Central memory CD8-positive, alpha-beta T cell (primary cell): ENCODE data around the gene JAK2.

Experiments used
- ATAC-seq: fragments of 150-1000 bp; cut with Tn5 transposase; replicated peaks from 2 replicates; pipeline ENCODE4 v1.10.0; 2022; ENCODE audit warnings: mild to moderate bottlenecking, moderate FRiP score, moderate number of reproducible peaks; ENCODE audit not compliant: poor library complexity, severe bottlenecking; ENCODE audit errors: extremely low read depth
- DNase-seq, 2 donors: peaks; one replicate each; pipeline ENCODE4 v3.0.0; 2021; ENCODE audit warnings: low spot score in 2 of 2
- H3K27ac Mint-ChIP-seq: one replicate; pipeline ENCODE4 v1.8.0; 2022; ENCODE audit warnings: low read depth, mild to moderate bottlenecking, moderate library complexity, mixed read lengths
- H3K27me3 Mint-ChIP-seq: one replicate; pipeline ENCODE4 v1.8.0; 2022; ENCODE audit warnings: mixed read lengths
- H3K36me3 Mint-ChIP-seq: one replicate; pipeline ENCODE4 v1.8.0; 2022; ENCODE audit warnings: mild to moderate bottlenecking, moderate library complexity, mixed read lengths; ENCODE audit not compliant: insufficient read depth
- H3K4me1 Mint-ChIP-seq: one replicate; pipeline ENCODE4 v1.8.0; 2022; ENCODE audit warnings: mixed read lengths
- H3K4me3 Mint-ChIP-seq: one replicate; pipeline ENCODE4 v1.8.0; 2022; ENCODE audit warnings: mild to moderate bottlenecking, moderate library complexity, mixed read lengths
- H3K9me3 Mint-ChIP-seq: one replicate; pipeline ENCODE4 v1.8.0; 2022; ENCODE audit warnings: mixed read lengths

Gene JAK2

GRCh38 chr9:4962085-4962484 lies 23.0 kb upstream of the JAK2 start:
- H3K27me3 Mint-ChIP-seq, result no peaks in the 10 kb centered on the region
- ATAC-seq, result no peak
- H3K4me1 Mint-ChIP-seq, result no peaks in the 10 kb centered on the region
- no peak overlapping the region for H3K4me3 Mint-ChIP-seq
- peaks cover 16% of the 10 kb centered on the region for H3K9me3 Mint-ChIP-seq
- DNase-seq, result no peak
- no peak overlapping the region for H3K27ac Mint-ChIP-seq
- H3K36me3 Mint-ChIP-seq, result no peaks in the 10 kb centered on the region

GRCh38 chr9:4964540-4964939 lies 20.5 kb upstream of the JAK2 start:
- Mint-ChIP-seq H3K9me3 (peaks cover 16% of the 10 kb centered on the region), H3K4me3 (no peak overlapping the region), H3K4me1 (no peaks in the 10 kb centered on the region), H3K27me3 (no peaks in the 10 kb centered on the region), H3K36me3 (no peaks in the 10 kb centered on the region), H3K27ac (no peak overlapping the region)
- ATAC-seq, result no peak
- DNase-seq, result no peak

GRCh38 chr9:4965174-4965821 lies 19.8 kb upstream of the JAK2 start:
- no peak overlapping the region for H3K4me3 Mint-ChIP-seq
- no peaks in the 10 kb centered on the region for H3K36me3 Mint-ChIP-seq
- DNase-seq, result no peak
- H3K9me3 Mint-ChIP-seq, result peaks cover 16% of the 10 kb centered on the region
- ATAC-seq, result no peak
- no peak overlapping the region for H3K27ac Mint-ChIP-seq
- no peaks in the 10 kb centered on the region for H3K4me1 Mint-ChIP-seq
- no peaks in the 10 kb centered on the region for H3K27me3 Mint-ChIP-seq

- H3K27me3 Mint-ChIP-seq, result no peaks in the 10 kb centered on the region
- H3K36me3 Mint-ChIP-seq, result no peaks in the 10 kb centered on the region
- no peak for DNase-seq
- H3K4me3 Mint-ChIP-seq, result no peak overlapping the region
- no peak for ATAC-seq
- peaks cover 16% of the 10 kb centered on the region for H3K9me3 Mint-ChIP-seq
- no peak overlapping the region for H3K27ac Mint-ChIP-seq
- no peaks in the 10 kb centered on the region for H3K4me1 Mint-ChIP-seq
Observed at GRCh38 chr9:4967523-4967922, 17.5 kb upstream of the JAK2 start.

- H3K4me1 Mint-ChIP-seq, result no peaks in the 10 kb centered on the region
- no peaks in the 10 kb centered on the region for H3K36me3 Mint-ChIP-seq
- H3K27me3 Mint-ChIP-seq, result no peaks in the 10 kb centered on the region
- no peak overlapping the region for H3K4me3 Mint-ChIP-seq
- ATAC-seq (no peak), DNase-seq (no peak)
- no peak overlapping the region for H3K27ac Mint-ChIP-seq
- H3K9me3 Mint-ChIP-seq, result peaks cover 6% of the 10 kb centered on the region
Observed at GRCh38 chr9:4969130-4969529, 15.9 kb upstream of the JAK2 start.

- Mint-ChIP-seq H3K27me3 (no peaks in the 10 kb centered on the region), H3K4me3 (no peak overlapping the region), H3K4me1 (no peaks in the 10 kb centered on the region), H3K9me3 (no peaks in the 10 kb centered on the region), H3K36me3 (no peaks in the 10 kb centered on the region), H3K27ac (no peak overlapping the region)
- ATAC-seq, result peak; percentile 96
- DNase-seq, result peak in 1 of 2 donors; percentile 21
Observed at GRCh38 chr9:4970970-4971641, 14.0 kb upstream of the JAK2 start.

GRCh38 chr9:4973246-4973645 lies 11.8 kb upstream of the JAK2 start:
- no peak overlapping the region for H3K27ac Mint-ChIP-seq
- no peaks in the 10 kb centered on the region for H3K9me3 Mint-ChIP-seq
- no peaks in the 10 kb centered on the region for H3K4me1 Mint-ChIP-seq
- no peak for ATAC-seq
- no peaks in the 10 kb centered on the region for H3K36me3 Mint-ChIP-seq
- no peak for DNase-seq
- peaks cover 4% of the 10 kb centered on the region for H3K27me3 Mint-ChIP-seq
- H3K4me3 Mint-ChIP-seq, result no peak overlapping the region

GRCh38 chr9:4973902-4974301 lies 11.2 kb upstream of the JAK2 start:
- Mint-ChIP-seq H3K36me3 (no peaks in the 10 kb centered on the region), H3K4me1 (no peaks in the 10 kb centered on the region), H3K27ac (no peak overlapping the region), H3K9me3 (no peaks in the 10 kb centered on the region), H3K27me3 (peaks cover 10% of the 10 kb centered on the region), H3K4me3 (no peak overlapping the region)
- ATAC-seq (no peak), DNase-seq (no peak)

- no peak for ATAC-seq
- DNase-seq, result no peak
- Mint-ChIP-seq H3K9me3 (no peaks in the 10 kb centered on the region), H3K27me3 (peaks cover 10% of the 10 kb centered on the region), H3K4me1 (peaks cover 13% of the 10 kb centered on the region), H3K27ac (no peak overlapping the region), H3K4me3 (no peak overlapping the region), H3K36me3 (no peaks in the 10 kb centered on the region)
Observed at GRCh38 chr9:4979239-4979638, 5.8 kb upstream of the JAK2 start.

GRCh38 chr9:4980086-4980727 lies 4.9 kb upstream of the JAK2 start:
- H3K27ac Mint-ChIP-seq, result no peak overlapping the region
- no peak overlapping the region for H3K4me3 Mint-ChIP-seq
- ATAC-seq (no peak), DNase-seq (no peak)
- peaks cover 15% of the 10 kb centered on the region for H3K4me1 Mint-ChIP-seq
- H3K36me3 Mint-ChIP-seq, result peaks cover 3% of the 10 kb centered on the region
- no peaks in the 10 kb centered on the region for H3K9me3 Mint-ChIP-seq
- peaks cover 10% of the 10 kb centered on the region for H3K27me3 Mint-ChIP-seq

- Mint-ChIP-seq H3K4me3 (peak overlapping the region; percentile 87), H3K4me1 (peaks cover 31% of the 10 kb centered on the region), H3K36me3 (peaks cover 7% of the 10 kb centered on the region), H3K9me3 (no peaks in the 10 kb centered on the region), H3K27me3 (peaks cover 9% of the 10 kb centered on the region), H3K27ac (no peak overlapping the region)
- ATAC-seq, result no peak
- no peak for DNase-seq
Observed at GRCh38 chr9:4982721-4983482, 2.2 kb upstream of the JAK2 start.

- ATAC-seq (no peak), DNase-seq (no peak)
- peaks cover 1% of the 10 kb centered on the region for H3K27me3 Mint-ChIP-seq
- H3K4me3 Mint-ChIP-seq, result peak overlapping the region; percentile 87
- H3K27ac Mint-ChIP-seq, result peak overlapping the region; percentile 84
- peaks cover 31% of the 10 kb centered on the region for H3K4me1 Mint-ChIP-seq
- peaks cover 7% of the 10 kb centered on the region for H3K36me3 Mint-ChIP-seq
- no peaks in the 10 kb centered on the region for H3K9me3 Mint-ChIP-seq
Observed at GRCh38 chr9:4983601-4984165, 1.4 kb upstream of the JAK2 start.
